COLO668 (cell line): ENCODE results near the gene ANKRD2.
A peak's percentile ranks its signal among the peaks of the same experiment; 100 is the strongest.

Experiments used
- DNase-seq: peaks from one replicate; lab custom pipeline; 2025; ENCODE audit not compliant: unreplicated experiment; lab: John Stamatoyannopoulos, UW

The ANKRD2 gene

GRCh38 chr10:97632949-97633884, 60.6 kb downstream of the ANKRD2 start, which contains the start of gene MORN4:
Gene MORN4, minus strand, starts transcription at chr10:97633500. Its CDS starts 13,847 bp downstream, at chr10:97619653.
- peak; percentile 88 for DNase-seq
